Ovary (tissue), 9 donors: ENCODE measurements around the gene SCRG1. TPM values are rescaled to one million over a fixed set of nuclear protein-coding genes. Genes with fewer than 3 reads are reported as not detected.
A peak's percentile ranks its signal among the peaks of the same experiment; 100 is the strongest.

Experiments
- DNase-seq, 5 donors: peaks; one replicate each; pipeline ENCODE4 v3.0.0-alpha.2; 2019 to 2020
- H3K27ac ChIP-seq, 2 donors: fragments of 200-600 bp; one replicate each; pipeline versions ENCODE4 v1.5.1 to v1.8.0; 2019 to 2022
- H3K27me3 ChIP-seq: fragments of 200-600 bp; one replicate; pipeline ENCODE4 v1.8.0; 2022
- H3K36me3 ChIP-seq: fragments of 200-600 bp; sonication (generic); one replicate; pipeline ENCODE4 v1.5.1; 2019
- H3K4me1 ChIP-seq: one replicate; pipeline ENCODE4 v1.8.1; 2013; ENCODE audit warnings: mild to moderate bottlenecking, moderate library complexity; ENCODE audit not compliant: insufficient read depth
- H3K4me3 ChIP-seq: fragments of 200-600 bp; sonication (generic); one replicate; pipeline ENCODE4 v1.5.1; 2017
- H3K9me3 ChIP-seq, 2 donors: fragments of 200-600 bp in 1 of 2; sonication (generic) in 1 of 2; one replicate each; pipeline versions ENCODE4 v1.5.1 to v1.8.1; 2013 to 2019; ENCODE audit warnings: mild to moderate bottlenecking in 1 of 2, moderate library complexity in 1 of 2
- EP300 ChIP-seq: sonication (generic); formaldehyde crosslinking; IDR thresholded peaks from one replicate; pipeline ENCODE4 v1.6.1; 2017; ENCODE audit warnings: antibody characterized with exemption
- POLR2A ChIP-seq: fragments of 450-650 bp; IDR thresholded peaks from one replicate; pipeline ENCODE4 v1.6.1; 2017; ENCODE audit warnings: antibody characterized with exemption, mild to moderate bottlenecking, moderate library complexity
- WGBS, 3 donors: extraction: QIAGEN DNeasy Blood & Tissue Kit in 1 of 3; methylation state at CpG; one replicate each; pipeline versions ENCODE4 v1.1.5 to v1.1.7; 2013 to 2017; 5-methylcytosine and 5-hydroxymethylcytosine counted together
- intact Hi-C, 4 donors: fragments of 100-400 bp; cut with DNase I; formaldehyde crosslinking; loops; one replicate each; pipeline versions ENCODE4 v1.11.0 to v1.15.1; 2022 to 2023
- polyA plus RNA-seq, 2 donors: library from polyadenylated mRNA; stranded (reverse); fragments of 200-250 nt in 1 of 2; fragments of 350-450 nt in 1 of 2; fragmentation: Illumina TruSeq in 1 of 2; extraction: RNeasy Lipid Tissue Mini Kit (QIAGEN cat#74804) in 1 of 2; gene quantifications; one replicate each; pipeline ENCODE4 v1.2.3, GENCODE V29; 2013 to 2014
- small RNA-seq: library from RNA; depleted of rRNA; stranded (forward); fragments of <200 nt; gene quantifications from one replicate; pipeline ENCODE3, GENCODE V24; 2016
- total RNA-seq, 7 donors: library from RNA; depleted of rRNA in 2 of 7; stranded (reverse); fragments of >200 nt in 2 of 7; fragmentation: NEBNext Ultra II Directional in 3 of 7; extraction: Animal tissue kit (Norgen Biotek cat#: 25700) in 3 of 7; gene quantifications; one replicate each; pipeline versions ENCODE4 v1.1.0 to v1.2.4, GENCODE V29; 2016 to 2023
- TF ChIP-seq, protein P1 (sequence below), 3 donors: fragments of 450-650 bp in 2 of 3; fragments of 200-600 bp in 1 of 3; IDR thresholded peaks; one replicate each; pipeline versions ENCODE4 v1.5.1 to v1.8.0; 2016 to 2022; ENCODE audit warnings: antibody characterized with exemption in 3 of 3, mild to moderate bottlenecking in 1 of 3
- donor health status: DM: no; HTN: no; CAD: no; lungs with moderate emphysema.
- donor health status: DM: no; HTN: no; CAD: no.
- donor health status: Bipolar disorder and iron deficiency.
- donor health status: DM: yes; HTN: yes; CAD: no.
- donor health status: DM: no; HTN: no; CAD: no.
- donor health status: DM: yes; HTN: yes; CAD: no.

SCRG1 gene
- total and polyA plus RNA-seq, 9 donors = 0.08 to 3.0 (median 0.34) TPM; not detected in 1

DNA sequence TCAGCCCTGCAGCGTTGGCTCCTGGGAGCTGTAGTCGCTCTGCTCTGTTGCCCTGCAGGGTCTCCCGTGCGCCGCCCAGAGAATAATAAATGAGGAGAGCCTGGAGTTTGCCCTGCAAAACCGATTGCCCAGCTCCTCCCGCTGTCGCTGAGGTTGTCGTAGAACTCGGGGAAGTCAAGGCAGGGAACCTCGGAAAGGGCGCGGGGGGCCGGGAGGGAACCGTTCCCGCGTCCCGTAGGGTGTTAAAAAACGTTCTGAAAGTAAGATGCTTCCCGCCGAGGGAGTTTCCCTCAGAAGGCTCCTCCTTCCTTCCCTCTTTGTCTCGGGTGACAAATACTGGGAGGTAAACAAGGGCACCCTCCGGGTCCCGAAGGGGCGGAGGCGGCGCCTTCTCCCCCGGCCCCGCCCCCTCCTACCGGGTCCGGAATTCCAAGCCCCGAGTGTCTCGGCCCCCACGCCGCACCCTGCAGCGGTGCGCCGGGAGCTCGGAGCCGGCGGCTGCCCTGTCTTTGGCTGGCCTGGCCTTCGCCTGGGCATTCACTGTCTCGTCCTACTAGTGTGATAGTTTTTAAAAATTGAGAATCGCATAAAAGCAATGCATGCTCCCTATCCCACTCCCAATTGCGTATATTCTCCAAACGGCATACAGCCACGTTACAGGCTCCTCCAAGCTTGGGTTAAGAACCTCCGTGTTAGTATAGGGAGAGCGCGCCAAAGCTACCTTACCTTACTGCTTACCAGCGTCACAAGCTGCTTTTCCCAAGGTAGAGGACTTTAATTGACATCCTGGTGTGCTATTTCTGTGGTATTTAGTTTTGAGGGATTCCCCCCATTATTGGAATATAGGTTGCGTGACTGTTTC lies 63.8 kb downstream of the SCRG1 start:
- 2 to 3% (median 2%) methylated on average over 45 to 52 of the region's 52 CpGs for WGBS, 3 donors
- intact Hi-C loops = loop anchor here in 3 of 4 donors (1.0 to 5.0 kb wide), 3 partner anchors 34 to 37 kb away; partner anchors contain the start of gene SAP30 (in 2 of the 3)
- H3K4me3 ChIP-seq = peak overlapping the region; percentile 83
- no peaks in the 10 kb centered on the region for H3K27me3 ChIP-seq
- peaks cover 2% of the 10 kb centered on the region for H3K4me1 ChIP-seq
- TF ChIP-seq, protein P1, sequence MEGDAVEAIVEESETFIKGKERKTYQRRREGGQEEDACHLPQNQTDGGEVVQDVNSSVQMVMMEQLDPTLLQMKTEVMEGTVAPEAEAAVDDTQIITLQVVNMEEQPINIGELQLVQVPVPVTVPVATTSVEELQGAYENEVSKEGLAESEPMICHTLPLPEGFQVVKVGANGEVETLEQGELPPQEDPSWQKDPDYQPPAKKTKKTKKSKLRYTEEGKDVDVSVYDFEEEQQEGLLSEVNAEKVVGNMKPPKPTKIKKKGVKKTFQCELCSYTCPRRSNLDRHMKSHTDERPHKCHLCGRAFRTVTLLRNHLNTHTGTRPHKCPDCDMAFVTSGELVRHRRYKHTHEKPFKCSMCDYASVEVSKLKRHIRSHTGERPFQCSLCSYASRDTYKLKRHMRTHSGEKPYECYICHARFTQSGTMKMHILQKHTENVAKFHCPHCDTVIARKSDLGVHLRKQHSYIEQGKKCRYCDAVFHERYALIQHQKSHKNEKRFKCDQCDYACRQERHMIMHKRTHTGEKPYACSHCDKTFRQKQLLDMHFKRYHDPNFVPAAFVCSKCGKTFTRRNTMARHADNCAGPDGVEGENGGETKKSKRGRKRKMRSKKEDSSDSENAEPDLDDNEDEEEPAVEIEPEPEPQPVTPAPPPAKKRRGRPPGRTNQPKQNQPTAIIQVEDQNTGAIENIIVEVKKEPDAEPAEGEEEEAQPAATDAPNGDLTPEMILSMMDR (IDR thresholded peaks at IDR 0.05) = no peak
- TF ChIP-seq EP300 (no peak), POLR2A (no peak)
- H3K27ac ChIP-seq = peak overlapping the region; percentile 37 to 40
- DNase-seq = peak; percentile 39 to 78 (median 63)
- H3K9me3 ChIP-seq = no peaks in the 10 kb centered on the region
- no peaks in the 10 kb centered on the region for H3K36me3 ChIP-seq

Small RNAs within 50 kb of the gene (small RNA-seq; reads per million reads assigned to genes)
- not detected for gene RNU6-1096P

Other genes starting within 250 kb of the SCRG1 start
- 10 to 100 TPM; 16.3 to 23.7 (median 19.0) TPM for gene GALNT7, start 230.3 kb downstream of the SCRG1 start, total RNA-seq
- 10 to 100 TPM in 1 of 2 donors, 1 to 10 TPM in 1; 9.0 to 17.2 TPM for gene GALNT7, start 230.3 kb downstream of the SCRG1 start, polyA plus RNA-seq
- gene HMGB2, start 64.8 kb downstream of the SCRG1 start, total RNA-seq = 100 to 1,000 TPM in 1 of 7 donors, 10 to 100 TPM in 6; 47.2 to 131 (median 63.5) TPM
- gene HMGB2, start 64.8 kb downstream of the SCRG1 start, polyA plus RNA-seq = 100 to 1,000 TPM in 1 of 2 donors, 10 to 100 TPM in 1; 94.7 to 157 TPM
- gene SAP30, start 28.2 kb downstream of the SCRG1 start, total RNA-seq = 10 to 100 TPM; 14.8 to 32.3 (median 17.1) TPM
- 10 to 100 TPM; 10.7 to 14.0 TPM for gene SAP30, start 28.2 kb downstream of the SCRG1 start, polyA plus RNA-seq
- 10 to 100 TPM; 12.9 to 99.9 (median 44.1) TPM for gene HAND2, start 131.1 kb upstream of the SCRG1 start, total RNA-seq
- gene HAND2, start 131.1 kb upstream of the SCRG1 start, polyA plus RNA-seq = 10 to 100 TPM; 32.4 to 39.6 TPM